ENCODE results near the gene IHH.
A peak's percentile ranks its signal among the peaks of the same experiment; 100 is the strongest.

- no peak for TF ChIP-seq EP300 (IDR thresholded peaks at IDR 0.05; ENCODE audit: low read length)
- peak; percentile 75 to 89 (median 78) for TF ChIP-seq CTCF (IDR thresholded peaks at IDR 0.05 in 2 of 3, conservative IDR thresholded peaks at IDR 0.05 in 1 of 3; ENCODE audit: insufficient read depth in 2 of 3, low read depth in 1 of 3, low read length in 3 of 3)
- no peak for TF ChIP-seq ZNF121 (CRISPR knock-in tag; conservative IDR thresholded peaks at IDR 0.05)
- TF ChIP-seq ELF4 (CRISPR knock-in tag; IDR thresholded peaks at IDR 0.05): no peak
These were observed 2.8 kb downstream of the IHH start for GRCh38 chr2:219057709-219058540.
